Progenitor cell of endocrine pancreas (in vitro differentiated cells): ENCODE measurements around the gene AKR1C2. TPM values are rescaled to one million over a fixed set of nuclear protein-coding genes. Genes with fewer than 3 reads are reported as not detected.
"Not testable (repeated sequence)": the region's sequence is repeated elsewhere in the genome, so short reads cannot be mapped to it uniquely, and the experiment has no call there.

Experiments used
- DNase-seq: peaks from one replicate; pipeline ENCODE4 v3.0.0; 2021; ENCODE audit warnings: low spot score; ENCODE audit not compliant: unreplicated experiment
- H3K27ac Mint-ChIP-seq: 2 replicates; pipeline ENCODE4 v1.8.0; 2021; ENCODE audit warnings: mild to moderate bottlenecking, moderate library complexity, mixed read lengths
- H3K27me3 Mint-ChIP-seq: 2 replicates; pipeline ENCODE4 v1.8.0; 2021; ENCODE audit warnings: mixed read lengths
- H3K36me3 Mint-ChIP-seq: 2 replicates; pipeline ENCODE4 v1.8.0; 2022; ENCODE audit warnings: mixed read lengths; ENCODE audit not compliant: insufficient read depth
- H3K4me1 Mint-ChIP-seq: 2 replicates; pipeline ENCODE4 v1.8.0; 2021; ENCODE audit warnings: low read depth, mixed read lengths
- H3K4me3 Mint-ChIP-seq: 2 replicates; pipeline ENCODE4 v1.8.0; 2021; ENCODE audit warnings: low read depth, mild to moderate bottlenecking, moderate library complexity, mixed read lengths
- H3K9me3 Mint-ChIP-seq: 2 replicates; pipeline ENCODE4 v1.8.0; 2021; ENCODE audit warnings: low read depth, mixed read lengths
- CTCF ChIP-seq: fragments of 200-600 bp; sonication (generic); IDR thresholded peaks from one replicate; pipeline ENCODE4 v1.5.0; 2021; ENCODE audit warnings: antibody characterized with exemption, mild to moderate bottlenecking; ENCODE audit not compliant: unreplicated experiment
- long read RNA-seq: library from polyadenylated mRNA; unstranded; transcript quantifications from one replicate; pipeline ENCODE4 v2.0.0, GENCODE V29; 2020
- total RNA-seq: library from RNA; stranded (reverse); gene quantifications from 2 replicates; pipeline ENCODE4 v1.2.1, GENCODE V29; 2021

Gene AKR1C2
- 7.2 and 12.6 TPM in 2 replicates for total RNA-seq
- long read RNA-seq, partial matches to known transcripts, result 0 of 4 reads
- long read RNA-seq, other reads (novel, unspliced or antisense), result 0 of 4 reads

- not testable (repeated sequence) for H3K27me3 Mint-ChIP-seq, H3K4me1 Mint-ChIP-seq, H3K27ac Mint-ChIP-seq, H3K4me3 Mint-ChIP-seq, H3K9me3 Mint-ChIP-seq, DNase-seq, H3K36me3 Mint-ChIP-seq
Measured at GRCh38 chr10:5003127-5004029, at the start of gene AKR1C2. AKR1C2 (minus strand) TSS chr10:5003857; CDS start chr10:5003835, 22 bp downstream.

GRCh38 chr10:5052951-5053500, 49.4 kb upstream of the AKR1C2 start:
- not testable (repeated sequence) for H3K36me3 Mint-ChIP-seq, H3K27ac Mint-ChIP-seq, H3K4me1 Mint-ChIP-seq, H3K27me3 Mint-ChIP-seq, DNase-seq, H3K4me3 Mint-ChIP-seq
- peaks cover 12% of the 10 kb centered on the region for H3K9me3 Mint-ChIP-seq

GRCh38 chr10:5047912-5048628, 44.4 kb upstream of the AKR1C2 start:
- Mint-ChIP-seq H3K4me1 (peaks cover 18% of the 10 kb centered on the region), H3K9me3 (peaks cover 22% of the 10 kb centered on the region), H3K4me3 (no peak overlapping the region), H3K27me3 (no peaks in the 10 kb centered on the region), H3K36me3 (peaks cover 8% of the 10 kb centered on the region), H3K27ac (no peak overlapping the region)
- TF ChIP-seq CTCF, result no peak
- no peak for DNase-seq

- H3K4me1 Mint-ChIP-seq, result peaks cover 19% of the 10 kb centered on the region
- H3K9me3 Mint-ChIP-seq, result peaks cover 18% of the 10 kb centered on the region
- not testable (repeated sequence) for DNase-seq, H3K27me3 Mint-ChIP-seq, H3K36me3 Mint-ChIP-seq, H3K4me3 Mint-ChIP-seq, H3K27ac Mint-ChIP-seq
Measured at GRCh38 chr10:5047055-5047454, 43.4 kb upstream of the AKR1C2 start.

GRCh38 chr10:5046410-5046809, 42.8 kb upstream of the AKR1C2 start:
- H3K9me3 Mint-ChIP-seq, result peaks cover 12% of the 10 kb centered on the region
- TF ChIP-seq CTCF, result no peak
- H3K36me3 Mint-ChIP-seq, result peaks cover 4% of the 10 kb centered on the region
- no peak overlapping the region for H3K27ac Mint-ChIP-seq
- no peak overlapping the region for H3K4me3 Mint-ChIP-seq
- H3K27me3 Mint-ChIP-seq, result no peaks in the 10 kb centered on the region
- DNase-seq, result no peak
- peaks cover 21% of the 10 kb centered on the region for H3K4me1 Mint-ChIP-seq

- H3K36me3 Mint-ChIP-seq, result peaks cover 4% of the 10 kb centered on the region
- no peaks in the 10 kb centered on the region for H3K27me3 Mint-ChIP-seq
- no peak for TF ChIP-seq CTCF
- H3K27ac Mint-ChIP-seq, result no peak overlapping the region
- peaks cover 17% of the 10 kb centered on the region for H3K9me3 Mint-ChIP-seq
- peaks cover 21% of the 10 kb centered on the region for H3K4me1 Mint-ChIP-seq
- no peak overlapping the region for H3K4me3 Mint-ChIP-seq
- no peak for DNase-seq
Measured at GRCh38 chr10:5045095-5045494, 41.4 kb upstream of the AKR1C2 start.
